Measurements from ENCODE around the gene IRX1.
A peak's percentile ranks its signal among the peaks of the same experiment; 100 is the strongest.

The IRX1 gene

DNA sequence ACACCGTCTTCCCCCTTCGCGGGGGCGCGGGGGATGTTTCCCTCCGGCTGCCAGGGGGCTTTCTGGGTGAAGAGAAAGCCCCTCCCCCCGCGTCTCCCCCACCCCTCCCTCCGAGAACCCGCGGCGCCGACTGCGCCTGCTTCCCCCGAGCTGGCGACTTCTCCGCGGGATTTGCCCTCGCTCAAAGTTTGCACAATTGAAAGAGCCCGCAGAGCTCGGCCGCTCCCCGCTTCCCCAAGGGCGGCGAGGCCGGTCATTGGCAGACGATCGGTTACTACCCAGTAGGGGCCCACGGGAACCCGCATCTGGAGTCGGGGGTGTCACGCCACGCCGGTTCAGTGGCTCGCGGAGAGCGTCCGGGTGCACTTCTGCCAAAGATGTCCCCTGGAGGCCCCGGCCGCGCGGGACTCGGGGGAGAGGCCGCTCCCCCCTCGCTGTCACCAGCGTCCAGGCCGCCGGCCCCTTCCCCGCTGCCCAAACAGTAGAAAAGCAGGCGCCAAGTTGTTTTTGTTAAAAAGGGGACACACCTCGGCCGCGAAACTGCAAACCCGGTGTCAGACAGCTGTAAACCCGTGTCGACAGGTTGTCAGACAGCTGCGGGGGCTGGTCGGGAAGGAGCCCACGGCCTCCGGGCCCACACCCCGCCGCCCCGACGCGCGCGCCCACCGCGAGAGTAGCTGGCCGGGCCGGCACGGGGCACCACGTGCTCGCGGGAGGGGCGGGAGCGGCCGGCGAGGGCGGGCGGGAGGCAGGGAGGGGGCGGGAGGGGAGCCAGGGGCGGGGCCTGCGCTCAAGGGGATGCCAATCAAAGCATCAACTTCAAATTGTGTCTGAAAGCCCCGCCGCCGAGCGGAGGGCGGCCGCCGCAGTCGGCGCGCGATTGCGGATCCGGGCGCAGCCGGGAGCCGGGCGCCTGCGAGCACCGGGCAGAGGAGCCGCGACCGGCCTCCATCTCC is at the start of gene IRX1:
Gene IRX1 (plus strand): TSS at position 827 of the 956 bp plus-strand sequence. CDS start 274 bp downstream, outside the sequence.
- in situ Hi-C loops (cut with HindIII; ENCODE audit: low pct_unique_long_range_greater_than_20kb, low sequenced_read_pairs), result no loop called here
- DNase-seq (ENCODE audit: low read depth in 1 of 2, low spot score in 1 of 2), result no peak
- TF ChIP-seq JUND (IDR thresholded peaks at IDR 0.05; ENCODE audit: low read depth), result no peak

GRCh38 chr5:3546028-3546427 is 49.6 kb upstream of the IRX1 start:
- in situ Hi-C loops (cut with HindIII; ENCODE audit: low pct_unique_long_range_greater_than_20kb, low sequenced_read_pairs), result no loop called here
- no peak for DNase-seq (ENCODE audit: low read depth in 1 of 2, low spot score in 1 of 2)
- TF ChIP-seq JUND (IDR thresholded peaks at IDR 0.05; ENCODE audit: low read depth), result no peak

DNA sequence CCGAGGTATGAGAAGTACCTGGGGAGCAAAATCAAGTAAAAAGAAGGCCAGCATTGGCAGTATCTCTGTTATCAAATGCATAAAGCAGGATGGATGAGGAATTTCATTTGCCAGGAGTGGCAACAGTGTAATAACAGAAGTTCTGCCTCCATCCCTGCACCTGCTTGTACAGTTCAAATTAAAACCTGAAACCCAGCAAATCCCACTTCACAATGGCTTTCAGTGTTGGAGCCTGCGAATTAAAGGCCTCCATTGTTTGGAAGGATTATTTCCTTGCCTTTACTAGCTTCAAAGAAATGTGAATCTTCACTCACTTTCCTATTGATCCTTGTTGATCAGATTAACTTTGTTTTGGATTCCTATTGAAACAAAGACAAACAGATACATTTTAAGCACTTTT is 31.5 kb upstream of the IRX1 start:
- no peak for DNase-seq (ENCODE audit: low read depth in 1 of 2, low spot score in 1 of 2)
- TF ChIP-seq JUND (IDR thresholded peaks at IDR 0.05; ENCODE audit: low read depth), result no peak
- in situ Hi-C loops (cut with HindIII; ENCODE audit: low pct_unique_long_range_greater_than_20kb, low sequenced_read_pairs), result no loop called here

- in situ Hi-C loops (cut with HindIII; ENCODE audit: low pct_unique_long_range_greater_than_20kb, low sequenced_read_pairs), result no loop called here
- no peak for TF ChIP-seq JUND (IDR thresholded peaks at IDR 0.05; ENCODE audit: low read depth)
- no peak for DNase-seq (ENCODE audit: low read depth in 1 of 2, low spot score in 1 of 2)
These were observed 30.7 kb upstream of the IRX1 start for GRCh38 chr5:3564827-3565518.

DNA sequence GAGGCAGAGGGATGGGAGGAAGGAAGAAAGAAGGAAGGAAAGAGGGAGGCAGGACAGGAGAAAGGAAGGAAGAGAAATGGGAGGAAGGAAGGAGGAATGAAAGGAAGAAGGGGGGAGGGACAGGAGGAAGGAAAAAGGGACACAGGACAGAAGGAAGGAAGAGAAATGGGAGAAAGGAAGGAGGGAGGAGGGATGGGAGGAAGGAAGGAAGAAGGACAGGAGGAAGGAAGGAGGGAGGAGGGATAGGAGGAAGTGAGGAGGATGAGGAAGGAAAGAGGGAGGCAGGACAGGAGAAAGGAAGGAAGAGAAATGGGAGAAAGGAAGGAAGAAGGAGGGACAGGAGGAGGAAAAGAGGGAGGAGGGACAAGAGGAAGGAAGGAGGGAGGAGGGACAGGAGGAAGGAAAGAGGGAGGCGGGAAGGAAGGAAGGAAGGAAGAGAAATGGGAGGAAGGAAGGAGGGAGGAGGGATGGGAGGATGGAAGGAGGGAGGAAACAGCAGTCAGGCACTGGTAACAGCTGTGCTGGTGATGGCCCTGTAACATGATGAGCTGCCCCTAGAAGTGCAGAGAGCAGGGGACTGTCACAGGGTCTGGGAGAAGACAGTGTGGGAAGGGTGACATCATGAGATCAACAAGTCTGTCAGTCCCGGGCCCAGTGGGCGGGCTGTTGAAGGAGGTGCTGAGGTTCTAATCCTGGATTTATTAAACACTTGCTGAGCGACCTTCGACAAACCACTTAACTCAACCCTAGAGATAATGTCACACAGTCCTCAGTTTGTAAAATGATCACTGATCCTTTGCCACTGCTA is 10.7 kb upstream of the IRX1 start:
- in situ Hi-C loops (cut with HindIII; ENCODE audit: low pct_unique_long_range_greater_than_20kb, low sequenced_read_pairs), result no loop called here
- no peak for DNase-seq (ENCODE audit: low read depth in 1 of 2, low spot score in 1 of 2)
- no peak for TF ChIP-seq JUND (IDR thresholded peaks at IDR 0.05; ENCODE audit: low read depth)

DNA sequence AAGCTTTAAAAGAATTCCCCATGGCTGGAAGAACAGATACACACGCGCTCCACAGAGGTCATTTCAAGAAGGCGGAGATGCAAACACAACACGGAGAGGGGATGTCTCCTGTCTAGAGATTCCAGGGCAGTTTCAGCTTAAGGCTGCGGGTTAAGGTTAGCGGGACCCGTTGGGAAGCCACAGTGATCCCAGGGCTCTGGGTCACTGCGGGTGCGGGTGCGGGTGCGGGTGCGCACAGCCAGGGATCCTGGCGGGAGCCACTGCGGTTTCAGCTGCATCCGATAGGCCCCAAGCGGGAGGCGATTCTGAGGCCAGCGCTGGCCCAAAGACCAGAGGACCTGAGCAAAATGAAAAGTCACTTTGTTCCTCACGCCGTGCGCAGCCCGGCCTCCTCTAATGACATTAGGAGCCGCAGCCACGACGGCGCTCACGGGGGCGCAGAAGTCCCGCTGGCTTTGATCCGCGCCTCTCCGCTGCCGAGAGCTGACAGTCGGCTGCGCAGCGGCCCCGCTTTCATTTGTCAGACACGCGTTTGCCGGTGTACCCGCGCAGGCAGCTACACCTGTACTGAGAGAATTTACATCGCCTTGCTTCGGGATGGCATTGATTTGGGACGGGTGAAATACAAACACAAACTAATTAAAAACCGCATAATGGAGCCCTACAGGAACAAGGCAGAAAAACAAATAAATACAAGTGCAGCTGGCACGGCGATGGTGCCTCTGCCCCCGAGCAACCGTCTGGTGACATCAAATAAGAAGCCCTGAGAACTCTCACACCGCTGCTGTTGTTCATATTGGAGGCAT is 5.3 kb upstream of the IRX1 start:
- no peak for TF ChIP-seq JUND (IDR thresholded peaks at IDR 0.05; ENCODE audit: low read depth)
- in situ Hi-C loops (cut with HindIII; ENCODE audit: low pct_unique_long_range_greater_than_20kb, low sequenced_read_pairs), result no loop called here
- DNase-seq (ENCODE audit: low read depth in 1 of 2, low spot score in 1 of 2), result peak in 1 of 2 experiments; percentile 13

- DNase-seq (ENCODE audit: low read depth in 1 of 2, low spot score in 1 of 2), result peak; percentile 5 to 69
- in situ Hi-C loops (cut with HindIII; ENCODE audit: low pct_unique_long_range_greater_than_20kb, low sequenced_read_pairs), result no loop called here
- no peak for TF ChIP-seq JUND (IDR thresholded peaks at IDR 0.05; ENCODE audit: low read depth)
These were observed 4.4 kb upstream of the IRX1 start for GRCh38 chr5:3590967-3591900.

GRCh38 chr5:3592298-3592697 is 3.3 kb upstream of the IRX1 start:
- TF ChIP-seq JUND (IDR thresholded peaks at IDR 0.05; ENCODE audit: low read depth), result no peak
- DNase-seq (ENCODE audit: low read depth in 1 of 2, low spot score in 1 of 2), result no peak
- in situ Hi-C loops (cut with HindIII; ENCODE audit: low pct_unique_long_range_greater_than_20kb, low sequenced_read_pairs), result no loop called here

DNA sequence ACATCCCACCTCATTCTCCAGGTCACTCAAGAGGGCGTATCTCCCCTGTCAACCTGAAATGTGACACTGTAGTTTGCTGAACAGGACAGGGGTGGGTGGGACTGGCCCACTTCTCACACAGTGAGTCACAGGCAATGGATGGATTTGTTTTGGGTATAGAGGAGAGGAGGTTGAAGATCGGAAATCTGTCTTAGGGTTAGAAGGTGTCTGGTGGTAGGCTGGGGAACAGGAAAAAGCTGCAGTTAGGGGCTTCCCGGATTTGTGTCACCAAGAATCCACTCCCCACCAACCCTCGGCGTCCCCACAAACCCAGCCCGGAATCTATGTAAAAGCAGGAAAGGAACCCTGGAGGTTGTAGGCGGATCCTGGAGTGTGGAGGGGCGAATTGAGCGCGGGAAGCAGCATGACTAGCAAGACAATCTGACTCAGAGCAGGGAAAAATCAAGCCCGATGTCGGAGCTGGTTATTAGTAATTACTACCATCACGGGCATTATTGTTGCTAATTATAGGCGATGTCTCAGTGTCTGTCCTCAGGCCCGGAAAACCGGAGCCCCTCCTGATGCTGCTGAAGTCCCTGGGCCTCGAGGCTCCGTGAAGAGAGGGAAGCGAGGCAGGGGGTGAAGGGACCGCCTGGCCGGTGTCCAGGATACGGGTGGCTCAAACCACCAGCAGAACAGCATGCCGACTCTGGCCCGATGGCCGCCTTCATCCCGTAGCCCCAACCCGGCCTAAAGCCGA is 1.7 kb upstream of the IRX1 start:
- DNase-seq (ENCODE audit: low read depth in 1 of 2, low spot score in 1 of 2), result no peak
- TF ChIP-seq JUND (IDR thresholded peaks at IDR 0.05; ENCODE audit: low read depth), result no peak
- in situ Hi-C loops (cut with HindIII; ENCODE audit: low pct_unique_long_range_greater_than_20kb, low sequenced_read_pairs), result no loop called here

DNA sequence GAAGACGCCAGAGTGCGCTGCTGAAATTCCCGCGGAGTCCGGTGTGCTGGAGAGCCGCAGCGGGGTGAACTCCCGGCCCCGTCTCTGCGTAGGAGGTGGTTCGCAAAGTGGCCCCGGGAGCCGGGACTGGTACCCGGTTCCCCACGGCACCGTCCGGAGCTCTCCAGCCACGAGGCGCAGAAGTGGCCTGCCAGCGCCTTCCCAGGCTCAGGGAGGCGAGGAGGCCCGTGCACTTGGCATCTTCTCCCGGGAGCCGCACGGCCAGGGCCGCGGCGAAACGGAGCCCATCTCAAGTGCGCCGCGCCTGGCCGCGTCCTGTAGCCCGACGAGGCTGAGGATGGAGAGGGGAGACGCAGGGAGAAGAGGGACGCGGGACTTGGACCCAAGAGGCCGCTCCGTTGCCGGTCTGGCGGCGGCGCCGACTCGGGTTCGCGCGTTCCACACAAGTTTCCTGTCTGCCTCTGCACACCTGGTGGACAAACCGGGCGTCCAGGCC is 1.1 kb upstream of the IRX1 start:
- in situ Hi-C loops (cut with HindIII; ENCODE audit: low pct_unique_long_range_greater_than_20kb, low sequenced_read_pairs), result no loop called here
- no peak for TF ChIP-seq JUND (IDR thresholded peaks at IDR 0.05; ENCODE audit: low read depth)
- DNase-seq (ENCODE audit: low read depth in 1 of 2, low spot score in 1 of 2), result no peak

Measured in T47D (cell line).